Activated CD8-positive, alpha-beta memory T cell treated with anti-CD3 and anti-CD28 coated beads, Interleukin-2, amount 50 U/mL, for 48 hours (primary cell): Measurements from ENCODE around the gene DCHS1.
"Not testable (repeated sequence)": the region's sequence is repeated elsewhere in the genome, so short reads cannot be mapped to it uniquely, and the experiment has no call there.

Experiments
- DNase-seq: peaks from one replicate; pipeline ENCODE4 v3.0.0-alpha.2; 2020

DCHS1 gene, protein sequence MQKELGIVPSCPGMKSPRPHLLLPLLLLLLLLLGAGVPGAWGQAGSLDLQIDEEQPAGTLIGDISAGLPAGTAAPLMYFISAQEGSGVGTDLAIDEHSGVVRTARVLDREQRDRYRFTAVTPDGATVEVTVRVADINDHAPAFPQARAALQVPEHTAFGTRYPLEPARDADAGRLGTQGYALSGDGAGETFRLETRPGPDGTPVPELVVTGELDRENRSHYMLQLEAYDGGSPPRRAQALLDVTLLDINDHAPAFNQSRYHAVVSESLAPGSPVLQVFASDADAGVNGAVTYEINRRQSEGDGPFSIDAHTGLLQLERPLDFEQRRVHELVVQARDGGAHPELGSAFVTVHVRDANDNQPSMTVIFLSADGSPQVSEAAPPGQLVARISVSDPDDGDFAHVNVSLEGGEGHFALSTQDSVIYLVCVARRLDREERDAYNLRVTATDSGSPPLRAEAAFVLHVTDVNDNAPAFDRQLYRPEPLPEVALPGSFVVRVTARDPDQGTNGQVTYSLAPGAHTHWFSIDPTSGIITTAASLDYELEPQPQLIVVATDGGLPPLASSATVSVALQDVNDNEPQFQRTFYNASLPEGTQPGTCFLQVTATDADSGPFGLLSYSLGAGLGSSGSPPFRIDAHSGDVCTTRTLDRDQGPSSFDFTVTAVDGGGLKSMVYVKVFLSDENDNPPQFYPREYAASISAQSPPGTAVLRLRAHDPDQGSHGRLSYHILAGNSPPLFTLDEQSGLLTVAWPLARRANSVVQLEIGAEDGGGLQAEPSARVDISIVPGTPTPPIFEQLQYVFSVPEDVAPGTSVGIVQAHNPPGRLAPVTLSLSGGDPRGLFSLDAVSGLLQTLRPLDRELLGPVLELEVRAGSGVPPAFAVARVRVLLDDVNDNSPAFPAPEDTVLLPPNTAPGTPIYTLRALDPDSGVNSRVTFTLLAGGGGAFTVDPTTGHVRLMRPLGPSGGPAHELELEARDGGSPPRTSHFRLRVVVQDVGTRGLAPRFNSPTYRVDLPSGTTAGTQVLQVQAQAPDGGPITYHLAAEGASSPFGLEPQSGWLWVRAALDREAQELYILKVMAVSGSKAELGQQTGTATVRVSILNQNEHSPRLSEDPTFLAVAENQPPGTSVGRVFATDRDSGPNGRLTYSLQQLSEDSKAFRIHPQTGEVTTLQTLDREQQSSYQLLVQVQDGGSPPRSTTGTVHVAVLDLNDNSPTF (N-terminal part only)

DNA sequence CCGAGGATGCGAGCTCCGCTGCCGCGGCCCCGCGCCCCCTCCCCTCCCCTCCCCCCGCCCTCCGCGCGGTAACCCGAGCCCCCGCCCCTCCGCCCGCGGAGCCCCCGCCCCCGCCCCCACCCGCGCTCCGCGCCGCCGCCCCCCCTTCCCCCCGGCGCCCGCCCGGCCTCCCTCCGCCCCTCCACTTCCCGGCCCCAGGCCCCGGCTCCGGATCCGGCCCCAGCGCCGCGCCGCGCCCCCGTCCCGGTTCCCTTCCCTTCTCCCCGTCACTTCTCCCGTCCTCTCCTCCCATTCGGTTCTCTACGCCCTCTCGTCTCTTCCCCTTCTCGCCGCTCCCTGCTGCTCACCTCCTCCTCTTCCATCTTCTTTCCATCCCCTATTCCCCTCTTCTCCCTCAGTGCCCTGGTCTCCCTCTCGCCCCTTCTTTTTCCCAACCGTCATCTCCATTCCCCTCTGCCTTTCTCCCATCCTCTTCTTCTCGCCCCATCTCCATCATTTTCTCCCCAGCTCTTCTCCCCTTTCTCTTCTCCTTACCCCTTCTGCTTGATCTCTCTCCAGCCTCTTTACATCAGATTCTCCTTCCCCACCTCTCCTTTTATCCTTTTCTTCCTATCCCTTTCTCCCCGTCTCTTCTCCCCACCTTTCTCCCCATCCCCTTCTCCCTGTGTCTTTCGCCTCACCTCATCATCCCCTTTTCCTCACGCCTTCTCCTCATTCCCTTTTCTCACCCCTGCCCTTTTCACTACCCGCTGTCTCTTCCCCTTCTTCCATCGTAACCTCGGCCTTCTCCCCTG is at the start of gene DCHS1:
DCHS1 (minus strand) TSS at position 20 of the 794 bp plus-strand sequence. CDS start 14,196 bp downstream, outside the sequence.
- DNase-seq: no peak

DNA sequence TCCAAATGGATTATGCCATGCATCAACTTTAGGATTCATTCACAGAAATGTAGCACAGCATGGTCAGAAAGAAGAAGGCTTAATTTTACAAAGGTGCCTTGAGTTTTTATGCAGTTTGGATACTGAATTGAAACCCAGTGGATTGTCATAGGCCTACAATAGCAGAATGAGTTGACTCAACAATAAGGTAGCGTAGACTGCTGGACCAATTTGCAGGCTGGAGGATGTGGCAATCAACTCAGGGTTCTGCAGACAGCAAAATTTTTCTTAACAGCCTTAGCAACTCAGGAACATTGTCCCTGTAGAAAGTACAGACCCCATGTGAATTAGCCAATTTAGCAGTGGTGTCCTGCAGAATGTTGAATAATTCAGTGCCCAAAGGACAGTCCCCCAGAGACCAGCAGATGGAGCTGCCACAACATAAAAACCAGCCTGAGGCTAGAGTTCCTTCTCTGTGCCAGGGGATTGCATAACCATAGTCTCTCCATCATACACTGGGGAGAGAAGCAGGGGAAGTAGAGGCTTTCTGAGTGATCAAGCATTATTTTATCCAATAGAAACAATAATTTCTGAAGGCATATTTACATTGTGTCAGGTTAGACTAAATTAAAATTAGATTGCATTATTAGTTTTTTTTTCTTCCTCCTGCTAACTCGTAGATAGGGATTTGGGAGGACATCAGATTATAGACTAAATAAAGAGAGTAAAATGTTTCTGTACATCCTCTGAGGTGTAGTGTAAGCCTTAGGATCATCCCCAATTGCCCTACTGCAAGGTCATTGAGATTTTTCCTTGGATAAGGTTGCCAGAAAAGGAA is 47.8 kb upstream of the DCHS1 start:
- no peak for DNase-seq

DNA sequence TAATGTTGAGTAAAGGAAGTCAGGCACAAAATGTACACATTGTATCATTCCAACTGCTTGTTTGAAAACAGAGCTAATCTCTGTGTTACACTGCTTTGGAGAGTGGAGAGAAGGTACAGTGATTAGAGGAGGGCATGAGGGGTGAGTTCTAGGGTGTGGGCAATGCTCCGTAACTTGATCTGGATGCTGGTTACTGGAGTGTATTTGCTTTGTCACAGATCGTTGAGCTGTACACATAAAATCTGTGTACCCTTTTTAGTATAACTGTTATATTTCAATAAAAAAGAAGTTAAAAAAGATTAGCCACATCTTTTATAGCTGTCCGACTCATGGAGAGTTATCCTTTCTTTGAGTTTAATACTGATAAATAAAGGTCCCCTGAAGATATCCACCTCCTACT is 46.3 kb upstream of the DCHS1 start:
- DNase-seq: not testable (repeated sequence)

DNA sequence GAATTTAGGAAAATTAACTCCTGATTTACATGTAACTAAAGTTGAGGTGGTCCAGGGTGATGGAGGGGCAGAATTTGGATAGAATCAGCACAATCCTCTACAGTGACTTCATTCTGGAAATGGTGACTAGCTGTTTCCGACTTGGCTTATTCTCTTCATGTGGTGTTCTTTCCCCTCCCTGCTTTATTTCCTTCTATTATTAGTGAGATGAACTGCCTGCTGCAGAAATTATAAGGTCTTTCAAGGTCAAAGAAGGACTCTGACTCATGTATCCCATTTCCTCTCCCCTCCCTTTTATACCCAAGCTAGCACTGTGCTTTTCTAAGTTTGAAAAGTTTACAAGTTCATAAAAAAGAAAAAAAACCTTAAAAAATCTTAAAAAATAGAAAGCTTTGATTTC is 39.8 kb upstream of the DCHS1 start:
- no peak for DNase-seq

DNA sequence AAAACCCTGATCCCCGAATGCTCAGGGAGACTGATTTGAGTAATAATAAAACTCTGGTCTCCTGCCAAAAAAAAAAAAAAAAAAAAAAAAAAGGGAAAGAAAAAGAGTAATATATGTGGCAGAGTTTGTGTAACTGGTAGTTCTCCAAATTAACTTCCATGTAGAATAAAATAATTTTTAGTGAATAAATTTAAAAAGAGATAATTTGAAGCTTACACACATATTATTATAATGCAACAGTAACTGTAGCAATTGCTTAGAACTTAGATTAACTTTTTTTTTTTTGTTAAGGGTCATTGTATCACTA is 38.6 kb upstream of the DCHS1 start:
- DNase-seq: no peak

DNA sequence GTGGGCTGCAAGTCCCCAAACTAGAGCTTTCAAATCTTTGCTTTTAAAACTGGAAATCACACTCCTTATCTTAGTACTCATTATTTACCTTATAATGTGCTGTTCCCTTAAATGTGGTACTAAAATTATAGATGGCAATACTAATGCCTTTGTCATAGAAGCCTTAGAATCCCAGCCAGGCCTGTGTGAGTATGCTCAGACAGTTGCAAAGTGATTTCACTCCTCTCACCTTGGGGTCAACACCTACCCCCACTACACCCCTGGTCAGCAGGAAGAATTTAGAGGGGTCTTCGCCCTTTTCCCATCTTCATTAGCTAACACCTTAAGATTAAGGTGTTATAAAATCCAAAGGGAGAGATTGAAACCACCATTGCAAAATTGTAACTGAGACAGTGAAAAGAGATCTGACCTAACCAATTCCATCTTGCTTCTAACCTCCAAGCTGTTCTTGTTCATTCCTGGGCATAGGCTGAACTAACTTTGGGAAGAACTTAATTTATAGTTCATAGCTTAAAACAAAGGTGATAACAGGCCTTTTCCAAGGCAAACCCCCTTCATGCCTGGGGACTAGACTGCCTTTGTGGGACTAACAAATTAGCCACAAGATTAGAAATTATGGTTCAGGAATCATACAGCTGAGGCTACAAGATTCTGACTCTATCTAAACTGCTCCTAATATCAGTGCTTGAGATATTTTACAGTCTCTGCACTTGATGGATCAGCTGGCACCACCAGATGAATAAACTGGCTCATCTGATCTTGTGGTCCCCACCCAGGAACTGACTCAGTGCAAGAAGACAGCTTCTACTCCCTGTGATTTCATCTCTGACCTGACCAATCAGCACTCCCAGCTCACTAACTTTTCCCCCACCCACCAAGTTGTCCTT is 38.0 kb upstream of the DCHS1 start:
- peak; percentile 69 for DNase-seq

DNA sequence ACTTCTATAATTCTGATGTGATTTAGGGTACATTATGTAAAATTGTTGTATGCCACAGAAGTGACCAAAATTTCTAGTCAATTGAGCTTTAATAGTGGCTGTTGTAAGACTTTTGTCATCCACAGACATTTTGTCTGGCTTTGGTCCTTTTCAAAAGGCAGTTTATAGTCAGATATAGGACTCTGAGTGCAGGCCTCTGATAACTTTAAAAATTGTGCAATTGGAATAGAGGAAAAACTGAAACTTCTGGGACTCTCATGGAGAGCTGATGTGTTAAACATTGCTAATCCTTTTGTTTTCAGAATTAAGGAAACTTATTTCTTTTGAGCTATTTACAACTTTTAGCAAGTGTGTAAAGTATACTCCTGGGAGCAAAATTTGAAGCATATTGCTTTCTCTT is 36.5 kb upstream of the DCHS1 start:
- DNase-seq: no peak

DNA sequence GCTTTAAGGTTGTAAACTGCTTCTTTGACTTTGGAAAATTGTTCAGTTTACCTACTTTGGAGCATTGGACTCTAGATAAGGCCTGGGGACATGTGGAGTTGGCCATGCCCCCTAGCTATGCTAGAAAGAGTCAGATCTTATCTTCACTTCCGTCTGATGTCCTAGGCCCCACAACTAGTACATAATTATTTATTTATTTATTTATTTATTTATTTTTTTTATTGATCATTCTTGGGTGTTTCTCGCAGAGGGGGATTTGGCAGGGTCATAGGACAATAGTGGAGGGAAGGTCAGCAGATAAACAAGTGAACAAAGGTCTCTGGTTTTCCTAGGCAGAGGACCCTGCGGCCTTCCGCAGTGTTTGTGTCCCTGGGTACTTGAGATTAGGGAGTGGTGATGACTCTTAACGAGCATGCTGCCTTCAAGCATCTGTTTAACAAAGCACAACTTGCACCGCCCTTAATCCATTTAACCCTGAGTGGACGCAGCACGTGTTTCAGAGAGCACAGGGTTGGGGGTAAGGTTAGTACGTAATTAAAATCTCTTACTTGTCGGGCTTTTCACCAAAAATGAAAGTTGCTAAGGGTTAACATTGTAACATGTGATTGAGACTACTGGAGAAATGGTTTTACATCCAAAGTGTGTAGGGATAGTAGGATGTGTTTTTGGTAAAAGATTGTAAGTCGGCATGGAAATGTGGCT is 35.0 kb upstream of the DCHS1 start:
- DNase-seq: not testable (repeated sequence)

DNA sequence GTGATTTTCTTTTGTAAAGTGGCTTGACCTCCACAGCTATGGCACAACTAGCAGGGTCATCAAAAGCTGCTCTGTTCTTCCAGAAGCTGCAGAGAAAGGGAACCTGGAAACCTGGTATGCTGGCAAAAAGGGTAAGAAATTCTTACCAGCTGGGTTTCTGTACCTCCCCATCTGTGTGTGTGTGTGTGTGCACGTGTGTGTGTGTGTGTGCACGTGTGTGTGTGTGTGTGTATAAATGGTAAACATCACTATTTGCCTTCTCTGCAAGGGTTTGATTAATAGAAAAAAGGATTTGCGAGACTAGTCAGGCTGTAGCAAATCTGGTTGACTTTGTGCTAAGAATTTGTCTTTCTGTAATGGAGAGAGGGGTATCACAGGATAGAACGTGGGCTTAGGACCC is 32.3 kb upstream of the DCHS1 start:
- no peak for DNase-seq

DNA sequence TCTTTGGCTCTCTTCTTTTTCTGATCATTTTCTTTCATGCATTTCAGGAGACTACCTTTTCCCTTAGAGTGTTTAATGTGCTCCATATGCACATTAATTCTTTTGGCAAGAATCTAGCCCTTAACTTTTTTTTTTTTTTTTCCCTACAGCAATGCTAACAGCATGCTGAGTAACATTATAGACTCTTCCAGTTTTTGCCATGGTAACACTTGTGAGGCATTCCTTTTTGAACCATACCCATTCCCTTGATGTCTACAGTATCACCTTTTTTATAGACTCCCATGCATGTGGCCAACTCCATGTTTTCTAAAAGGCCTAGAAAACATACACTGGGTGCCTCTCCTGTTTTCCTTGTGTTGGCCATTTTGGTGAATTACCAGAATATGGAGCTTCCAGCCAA is 30.4 kb upstream of the DCHS1 start:
- no peak for DNase-seq

DNA sequence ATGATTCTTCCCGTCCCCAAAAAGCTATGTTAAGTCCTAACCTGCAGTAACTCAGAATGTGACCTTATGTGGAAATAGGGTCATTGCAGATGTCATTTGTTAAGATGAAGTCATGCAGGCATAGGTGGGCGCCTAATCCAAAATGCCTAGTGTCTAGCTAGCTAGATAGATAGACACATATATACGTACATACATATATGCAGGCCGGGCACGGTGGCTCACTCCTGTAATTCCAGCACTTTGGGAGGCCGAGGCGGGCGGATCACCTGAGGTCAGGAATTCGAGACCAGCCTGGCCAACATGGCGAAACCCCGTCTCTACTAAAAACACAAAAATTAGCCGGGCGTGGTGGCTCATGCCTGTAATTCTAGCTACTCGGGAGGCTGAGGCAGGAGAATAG is 28.5 kb upstream of the DCHS1 start:
- not testable (repeated sequence) for DNase-seq

DNA sequence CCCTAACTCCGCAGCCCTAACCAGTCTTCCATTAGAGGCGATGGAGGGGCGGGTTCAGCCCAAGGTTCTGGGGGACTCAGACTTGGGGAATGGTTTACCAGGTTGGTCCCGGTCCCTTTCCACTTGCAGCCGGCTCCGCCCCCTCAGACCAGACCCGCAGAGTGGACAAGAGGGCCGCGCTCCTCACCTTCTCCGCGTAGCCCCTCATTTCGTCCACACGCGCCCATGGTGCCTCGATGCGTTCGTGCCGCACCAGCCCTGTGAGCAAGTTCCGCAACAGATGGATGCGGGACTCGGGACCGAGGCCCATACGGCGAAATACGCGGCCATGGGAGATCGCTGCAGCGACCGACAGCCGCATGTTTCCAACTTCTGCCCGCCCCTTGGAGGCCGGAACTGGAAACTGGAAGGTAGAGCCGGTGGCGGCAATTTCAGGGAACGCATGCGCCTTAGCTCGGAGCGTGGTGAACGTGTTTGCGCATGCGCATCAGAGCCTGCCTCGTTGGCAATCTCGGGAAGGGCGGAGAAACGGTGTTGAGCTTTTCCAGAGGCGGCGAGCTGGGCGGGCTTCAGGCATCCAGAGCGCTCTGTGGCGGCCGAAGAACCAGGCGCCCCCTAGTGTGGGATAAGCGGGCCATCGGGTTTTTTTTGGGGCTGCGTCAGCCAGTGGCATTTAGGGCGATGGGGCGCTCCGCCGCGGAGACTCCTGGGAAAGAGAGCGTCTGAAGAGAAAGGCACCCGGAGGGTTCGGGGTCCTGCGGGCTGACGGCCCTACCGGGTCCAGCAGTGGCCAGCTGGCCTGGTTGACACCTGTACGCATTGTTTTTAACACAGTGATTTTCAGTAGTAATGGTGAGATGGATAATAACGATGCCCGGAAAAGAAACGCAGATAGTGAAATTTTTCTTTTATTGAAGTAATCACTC is 27.6 kb upstream of the DCHS1 start, which contains the start of gene MRPL17:
MRPL17 (minus strand) TSS at position 405 of the 926 bp plus-strand sequence; CDS start at position 361, 44 bp downstream.
- peak; percentile 99 for DNase-seq

DNA sequence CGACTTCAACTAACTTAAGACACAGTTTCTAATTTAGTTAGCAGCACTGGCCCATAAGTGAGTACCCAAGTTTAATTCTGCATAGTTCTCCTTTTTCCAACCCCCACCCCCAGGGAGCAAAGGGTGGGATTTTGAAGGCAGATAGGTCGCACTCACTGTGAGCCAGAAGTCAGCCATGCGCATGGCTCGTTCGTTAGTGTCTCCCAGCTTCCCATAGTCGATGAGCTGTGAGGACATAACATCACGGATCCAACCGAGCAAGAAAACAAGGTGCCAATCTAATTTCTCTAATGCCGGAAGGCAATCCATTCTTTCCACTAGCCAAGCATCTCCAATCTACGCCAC is 27.0 kb upstream of the DCHS1 start:
- no peak for DNase-seq

DNA sequence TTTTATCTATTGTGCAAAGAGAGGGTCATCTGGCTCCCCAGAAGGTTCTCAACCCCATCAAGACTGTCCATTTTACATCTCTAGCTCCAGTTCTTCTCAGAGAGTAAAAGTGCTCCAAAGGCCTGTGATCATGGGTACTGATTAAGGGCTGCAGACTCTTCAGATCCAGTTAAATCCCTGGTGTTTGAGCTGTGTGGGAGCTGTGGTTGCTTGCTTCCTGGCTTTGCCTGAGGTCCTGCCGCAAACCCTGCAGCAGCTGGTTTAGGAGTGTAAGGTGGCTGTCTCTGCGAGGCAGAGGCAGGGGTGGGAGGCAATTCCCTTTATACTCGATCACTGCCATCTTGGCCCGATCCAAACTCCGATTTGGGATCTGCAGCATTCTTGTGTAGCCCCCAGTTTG is 26.3 kb upstream of the DCHS1 start:
- DNase-seq: no peak

DNA sequence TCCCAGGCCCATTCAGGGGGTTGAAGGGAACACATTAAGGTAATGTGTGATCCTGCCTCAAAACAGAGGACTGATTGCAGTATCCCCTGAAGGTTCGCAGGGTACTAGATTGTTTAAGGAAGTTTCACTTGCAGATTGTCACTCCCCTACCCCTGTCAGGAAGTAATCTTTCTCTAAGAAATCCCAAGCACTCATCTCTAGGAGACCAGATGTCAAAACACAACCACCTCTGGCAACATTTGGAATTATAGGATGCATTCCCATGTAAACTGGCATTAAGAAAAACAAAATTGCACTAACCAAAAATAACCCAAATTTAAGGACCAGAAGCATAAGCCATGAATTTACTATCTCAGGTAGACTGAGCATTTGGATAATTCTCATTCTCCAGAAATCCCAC is 25.9 kb upstream of the DCHS1 start:
- DNase-seq: no peak

DNA sequence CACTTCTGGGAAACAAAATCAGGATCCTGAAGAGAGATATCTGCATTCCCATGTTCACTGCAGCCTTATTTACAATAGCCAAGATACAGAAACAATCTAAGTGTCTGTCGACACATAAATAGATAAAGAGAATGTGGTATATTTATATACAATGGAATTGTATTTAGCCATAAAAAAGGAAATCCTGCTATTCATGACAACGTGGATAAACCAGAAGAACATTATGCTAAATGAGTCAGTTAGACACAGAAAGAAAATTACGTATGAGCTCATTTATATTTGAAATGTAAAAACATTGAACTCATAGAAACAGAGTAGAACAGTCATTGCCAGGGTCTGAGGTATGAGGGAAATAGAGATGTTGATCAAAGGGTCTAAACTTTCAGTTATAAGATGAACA is 21.4 kb upstream of the DCHS1 start:
- DNase-seq: no peak

DNA sequence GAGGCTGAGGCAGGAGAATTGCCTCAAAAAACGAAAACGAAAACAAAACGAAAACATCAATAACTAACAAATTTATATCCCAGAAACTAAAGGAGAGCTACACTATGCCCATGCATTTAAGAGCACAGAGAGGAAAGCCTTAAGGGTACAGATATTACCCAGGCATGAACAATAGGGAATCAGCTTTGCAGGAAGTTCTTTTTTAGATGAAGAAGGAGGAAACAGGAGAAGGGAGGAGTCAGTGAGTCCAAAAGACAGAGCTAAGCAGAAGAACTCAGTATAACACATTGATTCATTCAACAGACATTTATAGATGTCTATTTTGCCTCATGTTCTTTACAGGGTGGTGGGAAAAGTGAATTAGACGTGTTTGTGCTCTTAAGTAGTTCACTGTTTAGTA is 19.3 kb upstream of the DCHS1 start:
- no peak for DNase-seq

DNA sequence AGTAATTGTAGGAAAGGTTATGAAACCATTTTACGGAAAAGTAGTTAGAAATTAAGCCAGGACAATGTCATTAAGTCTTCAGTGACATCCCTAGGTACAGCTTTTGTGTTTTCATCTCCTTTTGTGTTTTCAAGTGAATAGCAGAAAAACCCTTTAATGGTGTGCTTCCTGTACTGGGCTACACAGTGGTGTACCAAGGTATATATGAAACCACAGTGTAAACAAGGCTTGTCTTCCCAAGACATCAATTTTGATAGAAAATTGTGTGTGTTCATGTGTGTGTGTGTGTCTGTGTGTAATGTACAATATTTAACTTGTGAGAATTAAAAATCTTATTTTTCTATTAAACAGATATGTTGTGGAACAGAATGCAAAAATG is 18.6 kb upstream of the DCHS1 start:
- no peak for DNase-seq
